NOMO-1 (cell line): ENCODE results near the gene GALM.
"Not testable (repeated sequence)": the region's sequence is repeated elsewhere in the genome, so short reads cannot be mapped to it uniquely, and the experiment has no call there.

Experiments used
- DNase-seq, 2 experiments: peaks; one replicate each; lab custom pipeline; 2025; ENCODE audit not compliant: unreplicated experiment in 2 of 2; lab: John Stamatoyannopoulos, UW

The GALM gene

DNA sequence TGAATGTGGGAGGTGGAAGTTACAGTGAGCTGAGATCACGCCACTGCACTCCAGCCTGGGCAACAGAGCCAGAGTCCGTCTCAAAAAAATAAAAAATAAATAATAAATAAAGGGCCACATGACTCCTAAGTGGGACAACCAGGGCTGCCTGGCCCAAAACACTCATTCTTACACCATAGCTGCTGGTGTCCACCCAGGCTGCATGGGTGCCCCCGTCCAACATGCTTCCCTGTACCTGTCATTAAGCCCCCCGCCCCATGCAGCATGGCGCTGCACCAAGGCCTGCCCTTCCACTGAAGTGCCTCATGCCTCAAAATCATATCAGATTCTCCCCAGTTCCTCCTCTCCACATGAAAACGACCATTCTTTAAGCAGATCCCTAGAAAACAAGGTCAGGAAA lies 10.8 kb downstream of the GALM start:
- no peak for DNase-seq

DNA sequence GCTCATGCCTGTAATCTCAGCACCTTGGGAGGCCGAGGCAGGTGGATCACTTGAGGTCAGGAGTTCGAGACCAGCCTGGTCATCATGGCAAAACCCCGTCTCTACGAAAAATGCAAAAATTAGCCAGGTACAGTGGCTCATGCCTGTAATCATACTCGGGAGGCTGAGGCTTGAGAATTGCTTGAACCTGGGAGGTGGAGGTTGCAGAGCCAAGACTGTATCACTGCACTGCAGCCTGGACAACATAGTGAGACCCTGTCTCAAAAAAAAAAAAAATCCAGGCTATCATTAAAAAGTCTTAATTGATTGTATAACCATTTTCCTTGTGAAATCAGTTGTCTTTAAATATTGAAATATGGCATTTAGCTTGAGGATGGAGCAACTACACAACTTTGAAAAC lies 15.0 kb downstream of the GALM start:
- DNase-seq, result not testable (repeated sequence)

DNA sequence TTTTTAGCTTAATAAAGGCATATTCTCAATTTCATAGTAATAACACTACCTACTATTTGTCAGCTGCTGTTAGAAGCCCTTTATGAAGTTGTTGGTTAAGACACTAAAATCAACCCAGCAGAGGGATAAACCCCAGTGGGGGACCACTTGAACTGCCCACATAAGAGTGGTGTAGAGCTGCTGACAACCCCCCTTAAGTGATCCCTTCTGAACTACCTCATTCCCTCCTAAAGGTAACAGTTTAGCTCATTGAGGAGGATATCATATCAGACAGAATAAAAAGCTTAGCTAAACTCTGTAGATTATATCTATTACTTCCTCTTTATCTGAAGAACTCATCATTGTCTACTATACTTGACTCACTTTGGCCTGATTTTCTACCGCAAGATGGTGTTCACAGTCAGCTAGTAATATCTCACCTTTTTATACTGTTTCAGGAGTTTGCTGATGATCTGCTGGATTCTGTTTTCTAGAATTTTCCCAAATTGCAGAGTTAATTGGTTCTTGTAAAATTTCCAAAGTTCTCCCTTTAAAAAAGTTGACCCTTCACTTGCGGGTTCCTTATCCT lies 16.2 kb downstream of the GALM start:
- peak in 1 of 2 experiments; percentile 13 for DNase-seq

DNA sequence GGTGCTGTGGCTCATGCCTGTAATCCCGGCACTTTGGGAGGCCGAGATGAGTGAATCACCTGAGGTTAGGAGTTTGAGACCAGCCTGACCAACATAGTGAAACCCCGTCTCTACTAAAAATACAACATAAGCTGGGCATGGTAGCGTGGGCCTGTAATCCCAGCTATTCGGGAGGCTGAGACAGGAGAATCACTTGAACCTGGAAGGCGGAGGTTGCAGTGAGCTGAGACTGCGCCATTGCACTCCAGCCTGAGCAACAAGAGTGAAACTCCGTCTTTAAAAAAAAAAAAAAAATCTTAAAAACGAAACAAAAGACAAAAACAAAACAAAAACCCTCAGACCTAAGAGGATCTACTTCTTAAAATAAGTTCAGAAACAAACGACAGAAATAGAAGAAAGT lies 16.7 kb downstream of the GALM start:
- DNase-seq, result not testable (repeated sequence)

DNA sequence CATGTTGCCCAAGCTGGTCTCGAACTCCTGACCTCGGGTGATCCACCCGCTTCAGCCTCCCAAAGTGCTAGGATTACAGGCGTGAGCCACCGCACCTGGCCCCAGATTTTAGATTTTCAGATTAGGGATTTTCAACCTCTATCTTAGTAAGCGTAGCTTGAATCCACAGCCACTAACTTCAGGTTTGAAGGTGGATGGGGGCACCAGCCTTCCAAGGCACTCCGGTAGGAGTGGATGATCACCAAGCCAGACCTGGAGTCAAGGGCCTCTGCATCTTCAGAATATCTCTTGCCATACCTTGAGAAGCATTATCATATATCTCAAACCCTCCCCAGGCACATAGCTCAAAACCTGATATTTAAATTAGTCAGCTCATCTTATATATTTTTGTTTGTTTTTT lies 17.9 kb downstream of the GALM start:
- no peak for DNase-seq

DNA sequence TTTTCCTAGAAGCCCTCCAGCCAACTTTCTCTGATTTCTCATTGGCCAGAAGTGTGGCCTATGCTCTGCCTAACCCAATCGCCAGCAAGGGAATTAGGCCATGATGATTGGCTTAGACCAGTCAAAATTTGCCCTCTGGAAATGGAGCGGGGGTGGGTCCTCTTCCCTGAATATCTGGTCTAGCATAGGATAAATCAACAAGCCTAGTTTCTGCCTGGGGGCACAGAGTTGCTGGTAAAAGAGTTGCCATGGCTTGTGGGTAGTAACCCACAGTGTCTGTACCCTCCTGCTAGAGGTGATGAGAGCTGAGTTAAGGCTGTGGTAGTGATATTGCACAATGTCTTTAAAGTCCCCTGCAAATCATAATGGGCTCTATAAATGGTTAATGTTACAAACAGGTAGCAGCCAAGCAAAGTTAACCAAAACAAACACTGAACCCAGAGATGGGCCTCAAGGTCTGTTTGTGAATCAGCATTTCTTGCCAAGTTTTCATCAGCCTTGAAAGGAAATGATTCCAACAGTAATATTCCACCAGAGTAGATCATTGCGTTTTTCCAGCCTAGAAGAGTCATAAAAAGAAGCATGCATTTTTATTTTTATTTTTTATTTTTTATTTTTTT lies 19.3 kb downstream of the GALM start:
- DNase-seq, result no peak

DNA sequence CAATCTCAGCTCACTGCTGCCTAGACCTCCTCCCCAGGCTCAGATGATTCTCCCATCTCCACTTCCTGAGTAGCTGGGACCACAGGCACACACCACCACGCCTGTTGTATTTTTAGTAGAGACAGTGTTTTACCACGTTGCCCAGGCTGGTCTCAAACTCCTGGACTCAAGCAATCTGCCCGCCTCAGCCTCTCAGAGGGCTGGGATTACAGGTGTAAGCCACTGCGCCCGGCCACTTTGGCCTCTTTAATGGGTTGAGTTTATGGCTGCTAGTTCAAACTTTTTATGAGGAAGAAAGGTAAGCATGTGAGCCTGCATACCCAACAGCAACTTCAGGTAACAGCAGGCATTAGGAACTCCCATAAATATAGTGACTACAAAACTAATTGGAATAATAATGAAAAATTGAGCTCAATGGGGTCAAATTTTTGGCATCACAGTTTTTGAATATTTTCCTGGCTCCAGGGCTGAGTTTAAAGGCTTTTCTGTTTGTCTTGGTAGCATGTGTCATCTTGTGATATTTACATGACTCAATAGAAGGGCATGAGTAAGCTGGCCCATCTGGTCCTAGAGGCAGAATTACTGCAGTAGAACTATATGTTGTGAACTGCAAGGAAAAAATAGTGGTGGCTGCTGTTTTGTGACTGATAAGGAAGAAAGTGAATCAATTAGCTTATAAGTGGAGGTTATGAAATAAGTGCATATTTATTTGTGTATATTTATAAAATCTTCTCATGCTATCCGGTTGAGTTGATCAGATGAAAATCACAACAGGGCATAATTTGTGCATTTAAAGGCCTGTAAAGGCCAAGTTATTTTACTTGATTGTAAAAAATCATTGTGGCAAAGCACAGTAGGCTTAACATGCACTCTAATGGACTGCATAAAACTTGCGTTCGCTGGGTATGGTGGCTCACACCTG lies 24.8 kb downstream of the GALM start:
- no peak for DNase-seq

DNA sequence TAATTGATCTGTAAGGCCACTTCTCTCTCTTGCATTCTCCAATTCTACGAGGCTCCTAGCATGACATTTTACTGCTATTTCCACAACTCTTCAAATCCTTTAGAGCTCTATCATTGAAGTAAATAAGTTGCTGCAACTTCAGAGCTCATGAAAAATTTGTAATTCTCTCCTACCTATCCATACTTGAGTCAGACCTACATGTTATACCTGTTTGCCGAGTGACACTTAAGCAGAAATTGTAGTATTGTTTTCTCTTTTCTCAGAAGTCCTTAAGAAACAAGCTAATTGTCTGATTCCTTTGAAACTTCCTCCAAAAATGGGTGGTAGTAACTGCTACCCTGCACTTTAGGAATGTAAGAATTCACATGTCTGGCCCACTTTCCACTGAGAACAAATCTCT lies 26.1 kb downstream of the GALM start:
- no peak for DNase-seq

DNA sequence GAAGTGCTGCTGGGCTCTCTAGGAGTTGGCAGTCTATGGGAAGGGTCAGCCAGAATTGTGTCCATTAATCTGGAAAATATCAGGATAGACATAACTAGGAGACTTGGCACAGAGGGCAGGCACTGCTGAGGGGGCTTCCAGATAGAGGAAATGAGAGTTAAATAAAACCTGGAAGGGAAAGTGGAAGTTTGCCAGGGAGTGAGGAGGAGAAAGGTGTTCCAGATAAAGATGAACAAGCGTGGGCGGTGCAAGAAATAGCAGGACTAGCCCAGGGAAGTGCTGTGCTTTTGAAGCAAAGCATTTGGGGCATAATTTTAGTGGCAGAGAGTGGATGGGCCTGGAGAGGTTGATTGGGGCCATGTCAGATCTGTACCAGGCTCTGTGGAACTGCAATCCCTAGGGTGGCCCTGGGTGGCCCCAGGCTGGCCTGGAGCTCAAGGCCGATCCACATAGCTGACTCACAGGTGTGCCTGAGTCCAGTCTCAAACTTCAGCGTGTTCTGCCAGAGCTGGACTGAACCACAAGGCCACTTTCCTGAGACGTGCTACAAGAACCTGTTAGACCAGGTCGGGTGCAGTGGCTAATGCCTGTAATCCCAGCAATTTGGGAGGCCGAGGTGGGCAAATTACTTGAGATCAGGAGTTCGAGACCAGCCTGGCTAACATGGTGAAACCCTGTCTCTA lies 26.9 kb downstream of the GALM start:
- DNase-seq, result no peak

DNA sequence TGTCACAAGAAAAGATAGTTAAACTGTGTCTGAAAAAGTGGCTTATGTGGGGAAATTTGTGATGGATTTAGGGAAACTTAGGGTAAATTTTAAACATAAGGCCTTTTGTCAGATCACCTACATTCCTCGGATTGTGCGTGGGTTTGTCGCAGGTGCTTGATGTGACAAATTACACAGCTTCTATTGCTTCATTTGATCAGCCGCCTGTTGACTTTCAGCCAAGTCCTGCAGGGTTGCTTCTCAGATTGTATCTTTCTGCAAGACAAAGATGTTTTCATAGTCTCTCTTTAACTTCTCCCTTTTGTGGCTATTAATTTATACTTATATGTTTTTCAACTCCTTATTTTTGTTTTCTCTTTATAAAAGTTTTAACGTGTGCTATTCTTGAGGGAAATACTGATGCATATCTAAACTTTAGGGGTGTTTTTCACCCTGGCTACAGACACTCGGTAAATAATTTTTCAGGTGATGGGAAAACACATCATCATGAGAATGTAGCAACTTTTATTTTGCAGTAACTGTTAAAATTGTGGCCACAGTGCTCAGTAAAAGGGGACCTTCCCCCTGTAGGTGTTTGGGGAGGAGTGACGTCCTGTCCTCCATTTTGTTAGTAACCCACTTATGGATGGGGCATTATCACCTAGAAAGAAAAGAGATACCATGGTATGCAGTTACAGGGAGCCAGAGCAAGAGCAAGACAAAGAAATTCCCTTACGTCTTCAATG lies 31.4 kb downstream of the GALM start:
- no peak for DNase-seq

DNA sequence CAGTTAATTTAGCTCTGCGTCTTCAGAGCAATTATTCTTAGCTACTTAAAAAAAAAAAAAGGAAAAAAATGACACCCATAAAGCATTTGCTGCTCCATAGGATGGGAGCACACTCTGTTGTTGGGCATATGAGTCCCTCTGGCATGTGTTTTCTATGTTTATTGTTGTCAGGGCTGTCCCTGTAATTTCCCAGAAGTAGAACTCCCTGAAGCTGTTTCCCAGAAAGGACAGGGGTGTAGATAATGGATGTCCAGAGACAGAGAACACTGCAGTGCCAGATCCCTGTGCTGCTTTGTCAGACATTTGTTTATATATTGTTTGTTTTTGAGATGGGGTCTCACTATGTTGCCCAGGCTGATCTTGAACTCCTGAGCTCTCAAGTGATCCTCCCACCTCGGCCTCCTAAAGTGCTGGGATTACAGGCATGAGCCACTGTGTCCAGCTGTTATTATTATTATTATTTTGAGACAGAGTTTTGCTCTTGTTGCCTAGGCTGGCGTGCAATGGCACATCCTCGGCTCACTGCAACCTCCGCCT lies 32.6 kb downstream of the GALM start:
- no peak for DNase-seq

DNA sequence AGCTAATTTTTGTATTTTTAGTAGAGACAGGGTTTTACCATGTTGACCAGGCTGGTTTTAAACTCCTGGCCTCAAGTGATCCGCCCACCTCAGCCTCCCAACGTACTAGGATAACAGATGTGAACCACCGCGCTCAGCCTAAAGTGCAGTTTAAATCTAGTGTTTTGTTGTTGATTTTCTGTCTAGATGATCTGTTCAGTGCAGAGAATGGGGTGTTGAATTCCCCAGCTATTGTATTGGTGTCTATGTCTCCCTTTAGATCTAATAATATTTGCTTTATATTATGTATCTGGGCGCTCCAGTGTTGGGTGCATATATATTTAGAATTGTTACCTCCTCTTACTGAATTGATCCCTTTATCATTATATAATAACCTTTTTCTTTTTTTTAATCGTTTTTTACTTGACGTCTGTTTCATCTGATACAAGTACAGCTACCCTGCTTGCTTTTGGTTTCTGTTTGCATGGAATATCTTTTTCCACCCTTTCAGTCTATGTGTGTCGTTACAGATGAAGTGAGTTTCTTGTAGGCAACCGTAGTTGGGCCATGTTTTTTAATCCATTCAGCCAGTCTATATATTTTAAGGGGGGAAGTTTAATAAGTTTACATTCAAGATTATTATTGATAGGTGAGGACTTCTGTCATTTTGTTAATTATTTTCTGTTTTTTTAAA lies 34.3 kb downstream of the GALM start:
- no peak for DNase-seq

DNA sequence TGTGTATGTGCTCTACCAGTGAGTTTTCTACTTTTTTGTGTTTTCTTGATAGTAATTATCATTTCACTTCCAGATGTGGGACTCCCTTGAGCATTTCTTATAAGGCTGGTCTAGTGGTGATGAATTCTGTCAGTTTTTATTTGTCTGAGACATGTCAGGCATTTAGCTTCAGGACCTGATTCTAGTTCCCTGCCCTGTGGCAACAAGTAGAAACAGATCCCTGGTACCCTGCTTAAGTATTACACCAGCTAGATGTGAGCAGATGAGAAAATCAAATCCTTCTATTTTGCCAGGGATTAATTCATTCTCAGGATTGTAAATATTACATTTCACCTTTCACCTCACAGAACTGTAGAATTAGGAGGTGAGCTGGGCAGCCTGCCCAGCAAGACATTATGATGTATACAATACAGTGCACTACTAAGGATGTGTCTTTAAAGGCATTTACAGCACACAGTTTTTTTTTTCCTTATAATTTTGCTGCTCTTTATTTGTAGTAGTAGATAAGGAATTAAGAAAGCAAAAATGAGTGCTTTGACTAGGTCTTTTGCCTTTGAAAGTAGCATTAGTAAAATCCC lies 35.1 kb downstream of the GALM start:
- DNase-seq, result no peak

DNA sequence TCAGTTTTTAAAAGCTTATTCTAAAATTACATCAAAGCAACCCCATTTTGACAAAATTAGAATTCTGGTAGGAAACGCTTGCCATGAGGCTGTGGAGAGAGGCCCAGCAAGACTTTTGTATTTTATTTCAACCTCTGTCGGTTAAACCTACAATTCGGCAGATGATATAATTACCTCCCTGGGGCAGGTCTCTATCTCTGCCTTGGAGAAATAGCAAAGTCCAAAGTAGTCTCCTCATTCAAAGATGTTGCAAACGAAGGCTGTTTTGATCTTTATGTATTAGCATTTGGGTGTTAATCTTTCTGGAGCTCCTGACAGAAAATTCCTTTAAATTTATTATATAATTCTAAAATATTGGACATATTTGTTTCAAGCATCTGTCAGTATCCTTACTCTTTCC lies 35.6 kb downstream of the GALM start:
- no peak for DNase-seq

DNA sequence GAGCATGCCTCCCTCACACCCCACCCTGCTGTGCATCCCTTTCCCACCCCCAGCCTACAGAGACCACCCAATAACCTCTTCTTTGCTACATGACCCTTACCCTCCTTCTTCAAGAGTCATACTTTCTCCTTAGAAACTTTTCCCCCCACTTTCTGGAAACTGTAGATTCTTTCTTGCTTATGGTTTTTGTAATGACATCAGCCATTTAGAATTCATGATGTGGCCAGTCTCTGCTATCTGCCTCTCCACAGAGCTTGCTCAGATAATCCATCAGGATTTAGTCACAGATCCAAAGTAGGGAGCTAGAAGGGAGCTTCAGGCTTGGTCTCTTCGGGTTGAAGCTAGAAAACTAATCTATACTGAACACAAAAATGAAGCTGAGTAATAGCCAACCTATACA lies 36.5 kb downstream of the GALM start:
- DNase-seq, result no peak

DNA sequence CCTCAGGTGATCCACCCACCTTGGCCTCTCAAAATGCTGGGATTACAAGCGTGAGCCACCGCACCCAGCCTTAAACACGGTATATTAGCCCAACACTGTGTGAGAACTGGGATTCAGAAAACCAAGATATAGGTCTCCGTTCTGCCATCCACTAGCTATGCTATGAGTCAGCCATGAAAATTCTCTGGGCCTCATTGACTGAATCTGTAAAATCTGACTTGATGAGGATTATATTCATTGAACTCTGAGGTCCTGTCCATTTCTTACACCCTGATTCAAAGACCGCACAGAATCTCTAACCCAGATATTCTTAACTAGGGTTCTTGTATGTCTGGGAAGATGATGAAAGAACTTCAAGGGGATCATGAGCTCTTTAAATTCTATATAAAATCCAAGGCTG lies 37.4 kb downstream of the GALM start:
- DNase-seq, result not testable (repeated sequence)

DNA sequence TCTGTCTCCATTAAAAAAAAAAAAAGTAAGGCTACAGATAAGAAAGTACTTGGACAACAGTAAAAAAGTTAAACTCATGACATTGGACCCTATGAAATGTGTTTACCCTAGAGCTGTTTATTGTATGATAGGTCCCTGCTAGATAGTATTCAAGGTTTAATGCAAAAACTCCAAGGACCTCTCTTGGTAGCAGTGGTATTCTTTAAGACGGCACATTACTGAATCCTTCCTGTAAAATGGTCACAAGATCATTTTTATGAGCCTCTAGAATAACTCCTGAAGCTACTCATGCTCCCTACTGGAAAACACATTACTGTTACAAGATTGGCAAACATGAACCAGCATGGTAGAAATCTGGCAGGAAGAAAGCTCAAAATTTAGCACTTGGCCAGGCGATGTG lies 38.8 kb downstream of the GALM start:
- no peak for DNase-seq

DNA sequence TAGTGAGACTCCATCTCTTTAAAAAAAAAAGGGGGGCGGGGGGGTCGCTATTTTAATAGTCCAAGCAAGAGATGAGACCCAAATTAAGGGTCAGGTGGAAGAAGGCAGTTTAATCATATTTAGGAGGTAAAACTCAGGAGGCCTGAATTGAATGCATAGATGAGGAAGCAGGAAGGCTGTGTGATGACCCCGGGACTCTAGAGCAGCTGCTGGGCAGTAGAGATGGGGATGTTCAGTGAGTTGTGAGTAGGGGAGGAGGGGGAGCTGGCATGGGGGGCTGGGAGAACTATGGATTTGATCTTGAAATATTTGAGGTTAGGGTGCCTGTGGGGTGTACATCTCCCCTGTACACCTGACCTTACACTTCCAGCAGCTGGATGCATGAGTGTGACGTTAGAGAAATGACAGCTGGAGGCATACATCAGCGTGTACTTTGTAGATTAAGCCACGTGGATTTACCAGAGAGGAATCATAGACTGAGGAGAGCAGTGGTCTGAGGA lies 41.0 kb downstream of the GALM start:
- DNase-seq, result no peak

DNA sequence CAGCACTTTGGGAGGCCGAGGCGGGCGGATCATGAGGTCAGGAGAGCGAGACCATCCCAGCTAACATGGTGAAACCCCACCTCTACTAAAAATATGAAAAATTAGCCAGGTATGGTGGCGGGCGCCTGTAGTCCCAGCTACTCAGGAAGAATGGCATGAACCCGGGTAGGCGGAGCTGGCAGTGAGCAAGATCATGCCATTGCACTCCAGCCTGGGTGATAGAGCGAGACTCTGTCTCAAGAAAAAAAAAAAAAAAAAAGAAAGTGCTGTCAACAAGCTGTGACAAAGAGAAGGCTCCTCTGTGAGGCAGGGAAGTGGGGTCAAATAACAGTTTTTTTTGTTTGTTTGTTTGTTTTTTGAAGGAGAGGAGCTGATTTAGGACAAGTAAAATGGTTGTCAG lies 42.6 kb downstream of the GALM start:
- not testable (repeated sequence) for DNase-seq
